ENCODE measurements around the gene CYSRT1. TPM values are rescaled to one million over a fixed set of nuclear protein-coding genes. Genes with fewer than 3 reads are reported as not detected.

Gene CYSRT1
- total and polyA plus RNA-seq, 2 donors (not counting 1 experiment from before 2014, with no cell fraction given), result 0.22 to 0.51 TPM

- Histone ChIP-seq H3K4me3 (ENCODE audit: control extremely low read depth in 1 of 5, extremely low read depth in 1 of 5, insufficient read depth in 1 of 5, low read depth in 2 of 5, low read length in 4 of 5) (peak overlapping the region in 1 of 5 experiments; percentile 19), H4K20me1 (ENCODE audit: control insufficient read depth, insufficient read depth, low read length, poor library complexity, severe bottlenecking) (peaks cover 27% of the 10 kb centered on the region), H3K27ac (ENCODE audit: low read length in 2 of 2) (no peak overlapping the region), H3K4me1 (ENCODE audit: control insufficient read depth in 2 of 2, insufficient read depth in 2 of 2, low read length in 2 of 2) (peaks cover 39 to 65% of the 10 kb centered on the region in 2 donors), H3K79me2 (ENCODE audit: control insufficient read depth, insufficient read depth, low read length) (peaks cover 32% of the 10 kb centered on the region), H3K9ac (ENCODE audit: low read length) (no peak overlapping the region), H3K9me3 (ENCODE audit: control extremely low read depth in 1 of 3, control insufficient read depth in 2 of 3, insufficient read depth in 1 of 3, low read length in 2 of 3) (peaks cover 0 to 3% (median 0%) of the 10 kb centered on the region in 3 donors), H3K27me3 (replicated peaks in 1 of 4; ENCODE audit: control extremely low read depth in 1 of 4, control insufficient read depth in 3 of 4, insufficient read depth in 4 of 4, low read length in 3 of 4) (peaks cover 0 to 2% (median 0%) of the 10 kb centered on the region in 4 experiments), H3K4me2 (replicated peaks; ENCODE audit: low read depth, low read length, poor library complexity, severe bottlenecking) (peak overlapping the region; percentile 72), H2AFZ (ENCODE audit: insufficient read depth, low read depth, low read length, poor library complexity, severe bottlenecking) (peak overlapping the region; percentile 41), H3K36me3 (replicated peaks in 1 of 2; ENCODE audit: control extremely low read depth in 1 of 2, control insufficient read depth in 1 of 2, extremely low read depth in 1 of 2, insufficient read depth in 2 of 2, low read length in 1 of 2) (peaks cover 0 to 2% of the 10 kb centered on the region in 2 experiments)
- CTCF ChIA-PET, result interaction anchor here (0.6 to 8.9 kb wide), 42 partner anchors 11 to 449 kb away, joined by 3 to 76 read pairs (median 5); partner anchors contain the start of genes ANAPC2, CYSRT1, MAN1B1 and NELFB
- Mint-ChIP-seq H3K4me1 (peaks cover 39% of the 10 kb centered on the region), H3K27ac (peak overlapping the region; percentile 15), H3K4me3 (peak overlapping the region; percentile 13), H3K27me3 (no peaks in the 10 kb centered on the region), H3K9me3 (ENCODE audit: insufficient read depth) (no peaks in the 10 kb centered on the region)
- no peak for TF ChIP-seq EZH2 (IDR thresholded peaks at IDR 0.05; ENCODE audit: borderline replicate concordance, insufficient read depth, low read depth, low read length, poor library complexity, severe bottlenecking)
- TF ChIP-seq CTCF (IDR thresholded peaks at IDR 0.05), result no peak
- no peak for ATAC-seq (ENCODE audit: low read depth)
- POLR2A ChIA-PET, result interaction anchor here (0.5 to 1.6 kb wide), 6 partner anchors 13 to 834 kb away, joined by 3 to 8 read pairs (median 4); partner anchors contain the start of genes ANAPC2, MAN1B1 and SSNA1
- intact Hi-C loops (cut with micrococcal nuclease), result loop anchor here (1.0 to 2.0 kb wide), 6 partner anchors 14 to 208 kb away; partner anchors contain the start of genes ANAPC2, NPDC1, SSNA1 and TPRN
- no peak for DNase-seq
- 19% methylated on average over 9 of the region's 11 CpGs for WGBS (ENCODE audit: insufficient coverage)
Measured at GRCh38 chr9:137236936-137237421, 12.0 kb downstream of the CYSRT1 start.
